Activated gamma-delta T cell treated with anti-CD3 and anti-CD28 coated beads, Interleukin-2, amount 50 U/mL, for 16 hours (primary cell): ENCODE measurements around the gene PRKD3.
"Not testable (repeated sequence)": the region's sequence is repeated elsewhere in the genome, so short reads cannot be mapped to it uniquely, and the experiment has no call there.

Experiments used
- DNase-seq: peaks from one replicate; pipeline ENCODE4 v3.0.0-alpha.2; 2020; ENCODE audit warnings: low read depth

PRKD3 gene

GRCh38 chr2:37316181-37316580 lies 8.5 kb downstream of the PRKD3 start:
- no peak for DNase-seq

GRCh38 chr2:37315364-37315763 lies 9.3 kb downstream of the PRKD3 start:
- no peak for DNase-seq

GRCh38 chr2:37307500-37307899 lies 17.1 kb downstream of the PRKD3 start:
- DNase-seq = no peak

GRCh38 chr2:37306024-37306423 lies 18.6 kb downstream of the PRKD3 start:
- DNase-seq = no peak

GRCh38 chr2:37302701-37303252 lies 21.9 kb downstream of the PRKD3 start:
- no peak for DNase-seq

GRCh38 chr2:37301408-37301807 lies 23.2 kb downstream of the PRKD3 start:
- DNase-seq = no peak

- DNase-seq = no peak
Measured at GRCh38 chr2:37300578-37300977, 24.1 kb downstream of the PRKD3 start.

GRCh38 chr2:37300146-37300545 lies 24.5 kb downstream of the PRKD3 start:
- no peak for DNase-seq

- no peak for DNase-seq
Measured at GRCh38 chr2:37297632-37298031, 27.0 kb downstream of the PRKD3 start.

- DNase-seq = no peak
Measured at GRCh38 chr2:37295469-37296073, 29.1 kb downstream of the PRKD3 start.

- not testable (repeated sequence) for DNase-seq
Measured at GRCh38 chr2:37294858-37295257, 29.8 kb downstream of the PRKD3 start.

- no peak for DNase-seq
Measured at GRCh38 chr2:37291680-37292079, 33.0 kb downstream of the PRKD3 start.

GRCh38 chr2:37287966-37288365 lies 36.7 kb downstream of the PRKD3 start:
- no peak for DNase-seq

GRCh38 chr2:37284381-37284780 lies 40.3 kb downstream of the PRKD3 start:
- no peak for DNase-seq

- DNase-seq = no peak
Measured at GRCh38 chr2:37283207-37283606, 41.4 kb downstream of the PRKD3 start.

GRCh38 chr2:37282746-37283145 lies 41.9 kb downstream of the PRKD3 start:
- DNase-seq = no peak

- DNase-seq = no peak
Measured at GRCh38 chr2:37281916-37282315, 42.7 kb downstream of the PRKD3 start.

GRCh38 chr2:37276291-37276690 lies 48.3 kb downstream of the PRKD3 start:
- no peak for DNase-seq
